HG03196 (cell line): Measurements from ENCODE around the gene MRPL20.
"Not testable (repeated sequence)": the region's sequence is repeated elsewhere in the genome, so short reads cannot be mapped to it uniquely, and the experiment has no call there.

Experiments used
- ATAC-seq: cut with Tn5 transposase; IDR thresholded peaks from one replicate; pipeline ENCODE4 v1.9.1; 2021; ENCODE audit not compliant: unreplicated experiment

The MRPL20 gene

GRCh38 chr1:1427106-1427819, 20.2 kb upstream of the MRPL20 start:
- no peak for ATAC-seq

- ATAC-seq = no peak
Measured at GRCh38 chr1:1426496-1427105, 19.5 kb upstream of the MRPL20 start.

GRCh38 chr1:1425753-1426495, 18.8 kb upstream of the MRPL20 start:
- no peak for ATAC-seq

- ATAC-seq = no peak
Measured at GRCh38 chr1:1425426-1425752, 18.3 kb upstream of the MRPL20 start.

- no peak for ATAC-seq
Measured at GRCh38 chr1:1424707-1425106, 17.6 kb upstream of the MRPL20 start.

- ATAC-seq = no peak
Measured at GRCh38 chr1:1423245-1423597, 16.1 kb upstream of the MRPL20 start.

GRCh38 chr1:1422465-1423244, 15.6 kb upstream of the MRPL20 start:
- ATAC-seq = no peak

- no peak for ATAC-seq
Measured at GRCh38 chr1:1421907-1422464, 14.9 kb upstream of the MRPL20 start.

- no peak for ATAC-seq
Measured at GRCh38 chr1:1421147-1421906, 14.2 kb upstream of the MRPL20 start, which contains the start of gene ANKRD65. Gene ANKRD65 (minus strand): TSS chr1:1421276. CDS start chr1:1421005, 271 bp downstream.

- ATAC-seq = no peak
Measured at GRCh38 chr1:1420654-1421141, 13.6 kb upstream of the MRPL20 start.

- no peak for ATAC-seq
Measured at GRCh38 chr1:1419813-1420653, 12.9 kb upstream of the MRPL20 start.

- ATAC-seq = no peak
Measured at GRCh38 chr1:1419363-1419812, 12.3 kb upstream of the MRPL20 start.

- no peak for ATAC-seq
Measured at GRCh38 chr1:1418464-1419362, 11.6 kb upstream of the MRPL20 start.

- ATAC-seq = not testable (repeated sequence)
Measured at GRCh38 chr1:1417825-1418463, 10.9 kb upstream of the MRPL20 start.

- not testable (repeated sequence) for ATAC-seq
Measured at GRCh38 chr1:1417396-1417795, 10.3 kb upstream of the MRPL20 start.

GRCh38 chr1:1415751-1416150, 8.7 kb upstream of the MRPL20 start:
- ATAC-seq = no peak

GRCh38 chr1:1412311-1412902, 5.3 kb upstream of the MRPL20 start:
- not testable (repeated sequence) for ATAC-seq
